Astrocyte (in vitro differentiated cells and primary cell): ENCODE data around the gene EYS. TPM values are rescaled to one million over a fixed set of nuclear protein-coding genes. Genes with fewer than 3 reads are reported as not detected.

ENCODE experiments used
- DNase-seq: peaks from one replicate; pipeline ENCODE4 v3.0.0-alpha.2; 2010; ENCODE audit warnings: low read depth
- FAIRE-seq: peaks from 2 replicates; lab custom pipeline; 2011; peaks lifted over from hg19 to GRCh38; lab: Jason Lieb, UNC
- H2AFZ ChIP-seq: 2 replicates; pipeline ENCODE4 v1.6.0; 2012; ENCODE audit warnings: low read depth, low read length, inconsistent platforms
- H3K27ac ChIP-seq: 2 replicates; pipeline ENCODE4 v1.5.1; 2011; ENCODE audit warnings: low read depth, low read length, inconsistent platforms
- H3K27me3 ChIP-seq: 2 replicates; pipeline ENCODE4 v1.6.0; 2011; ENCODE audit warnings: low read length, inconsistent platforms; ENCODE audit not compliant: insufficient read depth
- H3K36me3 ChIP-seq: 2 replicates; pipeline ENCODE4 v1.5.1; 2011; ENCODE audit warnings: low read length, inconsistent platforms; ENCODE audit not compliant: insufficient read depth
- H3K4me1 ChIP-seq: 2 replicates; pipeline ENCODE4 v1.5.1; 2011; ENCODE audit warnings: low read length, inconsistent platforms; ENCODE audit not compliant: insufficient read depth
- H3K4me2 ChIP-seq: 2 replicates; pipeline ENCODE4 v1.6.0; 2012; ENCODE audit warnings: low read length, inconsistent platforms
- H3K4me3 ChIP-seq: 2 replicates; pipeline ENCODE4 v1.5.1; 2011; ENCODE audit warnings: low read depth, mild to moderate bottlenecking, low read length, inconsistent platforms; ENCODE audit not compliant: insufficient read depth
- H3K79me2 ChIP-seq: 2 replicates; pipeline ENCODE4 v1.6.0; 2012; ENCODE audit warnings: mild to moderate bottlenecking, low read length, inconsistent platforms; ENCODE audit not compliant: insufficient read depth
- H3K9ac ChIP-seq: 2 replicates; pipeline ENCODE4 v1.6.0; 2012; ENCODE audit warnings: mild to moderate bottlenecking, low read length, inconsistent platforms
- H3K9me3 ChIP-seq: 2 replicates; pipeline ENCODE4 v1.5.1; 2012; ENCODE audit warnings: low read depth, mild to moderate bottlenecking, low read length, inconsistent platforms; ENCODE audit not compliant: insufficient read depth
- H4K20me1 ChIP-seq: 2 replicates; pipeline ENCODE4 v1.6.0; 2012; ENCODE audit warnings: low read length, inconsistent platforms; ENCODE audit not compliant: insufficient read depth
- H3K27ac Mint-ChIP-seq: one replicate; pipeline ENCODE4 v1.8.0; 2021; ENCODE audit warnings: mild to moderate bottlenecking, mixed read lengths; ENCODE audit not compliant: unreplicated experiment
- H3K27me3 Mint-ChIP-seq: one replicate; pipeline ENCODE4 v1.8.0; 2021; ENCODE audit warnings: low read depth, mixed read lengths; ENCODE audit not compliant: unreplicated experiment
- H3K36me3 Mint-ChIP-seq: one replicate; pipeline ENCODE4 v1.8.0; 2021; ENCODE audit warnings: low read depth, mixed read lengths; ENCODE audit not compliant: unreplicated experiment
- H3K4me1 Mint-ChIP-seq: one replicate; pipeline ENCODE4 v1.8.0; 2021; ENCODE audit warnings: low read depth, mixed read lengths; ENCODE audit not compliant: unreplicated experiment
- H3K4me3 Mint-ChIP-seq: one replicate; pipeline ENCODE4 v1.8.0; 2021; ENCODE audit warnings: mild to moderate bottlenecking, moderate library complexity, mixed read lengths; ENCODE audit not compliant: unreplicated experiment
- H3K9me3 Mint-ChIP-seq: one replicate; pipeline ENCODE4 v1.8.0; 2021; ENCODE audit warnings: mild to moderate bottlenecking, mixed read lengths; ENCODE audit not compliant: unreplicated experiment
- EZH2 ChIP-seq: IDR thresholded peaks from 2 replicates; pipeline ENCODE4 v1.6.1; 2012; ENCODE audit warnings: mild to moderate bottlenecking, low read length, inconsistent platforms; ENCODE audit not compliant: insufficient read depth
- total RNA-seq: library from RNA; stranded (reverse); gene quantifications from 2 replicates; pipeline ENCODE4 v1.2.1, GENCODE V29; 2021
- TF ChIP-seq, protein P1 (sequence below): IDR thresholded peaks from 2 replicates; pipeline ENCODE4 v1.5.1; 2011; ENCODE audit warnings: low read depth, mild to moderate bottlenecking, inconsistent platforms, low read length, moderate library complexity; ENCODE audit not compliant: insufficient read depth

The EYS gene
- total RNA-seq, 1 donor from 2014 or later, result 0.16 TPM

DNA sequence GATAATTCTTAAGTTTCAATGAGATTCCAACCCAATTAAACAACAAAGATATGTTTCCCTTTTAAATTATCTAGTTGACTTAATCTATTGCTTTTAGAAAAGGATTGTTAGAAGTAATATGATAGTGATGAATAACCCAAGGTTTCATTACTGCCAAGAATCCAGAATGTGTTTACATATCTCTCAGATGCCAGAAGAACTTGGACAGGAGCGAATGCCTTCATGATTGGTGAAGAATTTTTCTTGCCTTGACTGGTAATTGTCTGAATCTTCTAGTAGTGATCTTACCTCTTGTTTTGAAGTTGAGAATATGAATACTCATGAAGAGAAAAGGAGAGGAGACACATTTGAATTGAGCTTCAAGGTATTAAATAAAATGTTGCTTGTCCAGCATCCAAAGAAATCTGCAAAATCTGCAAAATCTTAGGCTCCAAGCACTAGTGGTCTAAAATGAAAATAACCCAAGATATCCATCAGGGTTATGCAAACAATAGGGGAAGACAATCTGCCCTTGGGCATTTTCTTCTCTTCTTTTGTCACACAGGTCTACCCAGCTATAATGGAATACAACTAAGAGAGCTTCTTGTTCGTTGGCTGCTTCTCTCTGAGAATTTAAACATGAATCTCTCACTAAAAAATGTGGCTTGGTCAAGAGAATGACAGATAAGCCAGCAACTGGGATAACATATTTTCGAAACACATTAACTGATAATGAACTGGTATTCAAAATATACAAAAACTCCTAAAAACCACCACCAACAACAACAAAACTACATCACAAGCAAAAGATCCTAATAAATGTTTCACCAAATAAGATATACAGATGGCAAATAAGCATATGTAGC, 928.9 kb downstream of the EYS start:
- no peak overlapping the region for H3K4me3 Mint-ChIP-seq
- peaks cover 3% of the 10 kb centered on the region for H3K9me3 Mint-ChIP-seq
- no peak for FAIRE-seq
- H3K4me1 ChIP-seq, result no peaks in the 10 kb centered on the region
- H3K4me3 ChIP-seq, result no peak overlapping the region
- H3K4me1 Mint-ChIP-seq, result no peaks in the 10 kb centered on the region
- no peak overlapping the region for H2AFZ ChIP-seq
- no peaks in the 10 kb centered on the region for H3K27me3 ChIP-seq
- no peaks in the 10 kb centered on the region for H3K9me3 ChIP-seq
- no peaks in the 10 kb centered on the region for H3K79me2 ChIP-seq
- no peak overlapping the region for H3K4me2 ChIP-seq
- no peak overlapping the region for H3K27ac Mint-ChIP-seq
- H4K20me1 ChIP-seq, result no peaks in the 10 kb centered on the region
- no peaks in the 10 kb centered on the region for H3K36me3 Mint-ChIP-seq
- H3K36me3 ChIP-seq, result no peaks in the 10 kb centered on the region
- TF ChIP-seq EZH2, result no peak
- TF ChIP-seq, protein P1, sequence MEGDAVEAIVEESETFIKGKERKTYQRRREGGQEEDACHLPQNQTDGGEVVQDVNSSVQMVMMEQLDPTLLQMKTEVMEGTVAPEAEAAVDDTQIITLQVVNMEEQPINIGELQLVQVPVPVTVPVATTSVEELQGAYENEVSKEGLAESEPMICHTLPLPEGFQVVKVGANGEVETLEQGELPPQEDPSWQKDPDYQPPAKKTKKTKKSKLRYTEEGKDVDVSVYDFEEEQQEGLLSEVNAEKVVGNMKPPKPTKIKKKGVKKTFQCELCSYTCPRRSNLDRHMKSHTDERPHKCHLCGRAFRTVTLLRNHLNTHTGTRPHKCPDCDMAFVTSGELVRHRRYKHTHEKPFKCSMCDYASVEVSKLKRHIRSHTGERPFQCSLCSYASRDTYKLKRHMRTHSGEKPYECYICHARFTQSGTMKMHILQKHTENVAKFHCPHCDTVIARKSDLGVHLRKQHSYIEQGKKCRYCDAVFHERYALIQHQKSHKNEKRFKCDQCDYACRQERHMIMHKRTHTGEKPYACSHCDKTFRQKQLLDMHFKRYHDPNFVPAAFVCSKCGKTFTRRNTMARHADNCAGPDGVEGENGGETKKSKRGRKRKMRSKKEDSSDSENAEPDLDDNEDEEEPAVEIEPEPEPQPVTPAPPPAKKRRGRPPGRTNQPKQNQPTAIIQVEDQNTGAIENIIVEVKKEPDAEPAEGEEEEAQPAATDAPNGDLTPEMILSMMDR, result no peak
- H3K27me3 Mint-ChIP-seq, result no peaks in the 10 kb centered on the region
- no peak overlapping the region for H3K27ac ChIP-seq
- no peak overlapping the region for H3K9ac ChIP-seq
- DNase-seq, result no peak

DNA sequence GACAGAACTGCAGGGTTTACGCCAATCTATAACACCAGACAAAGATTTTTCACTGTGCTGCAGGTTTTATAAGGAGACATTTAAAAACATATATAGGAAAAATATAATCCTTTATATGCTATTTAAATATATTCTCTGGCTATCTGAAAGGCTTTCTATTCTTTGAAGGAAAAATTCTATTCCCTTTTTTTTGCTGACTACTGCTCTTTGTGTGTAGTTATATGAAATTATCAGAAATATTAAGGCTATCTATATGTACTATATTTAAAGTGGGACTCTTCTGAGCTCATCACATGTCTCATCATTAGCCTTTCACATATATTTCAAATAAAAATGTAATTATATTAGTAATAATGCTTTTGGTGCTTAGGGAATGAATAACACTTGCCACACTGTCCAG, 930.7 kb downstream of the EYS start:
- Mint-ChIP-seq H3K9me3 (peaks cover 5% of the 10 kb centered on the region), H3K27me3 (no peaks in the 10 kb centered on the region), H3K4me3 (no peak overlapping the region), H3K4me1 (no peaks in the 10 kb centered on the region), H3K27ac (no peak overlapping the region), H3K36me3 (no peaks in the 10 kb centered on the region)
- Histone ChIP-seq H3K9me3 (no peaks in the 10 kb centered on the region), H4K20me1 (no peaks in the 10 kb centered on the region), H3K4me3 (no peak overlapping the region), H2AFZ (no peak overlapping the region), H3K4me1 (no peaks in the 10 kb centered on the region), H3K27me3 (no peaks in the 10 kb centered on the region), H3K27ac (no peak overlapping the region), H3K36me3 (no peaks in the 10 kb centered on the region), H3K79me2 (no peaks in the 10 kb centered on the region), H3K9ac (no peak overlapping the region), H3K4me2 (no peak overlapping the region)
- FAIRE-seq (no peak), DNase-seq (no peak)
- TF ChIP-seq, protein P1, result no peak
- no peak for TF ChIP-seq EZH2

DNA sequence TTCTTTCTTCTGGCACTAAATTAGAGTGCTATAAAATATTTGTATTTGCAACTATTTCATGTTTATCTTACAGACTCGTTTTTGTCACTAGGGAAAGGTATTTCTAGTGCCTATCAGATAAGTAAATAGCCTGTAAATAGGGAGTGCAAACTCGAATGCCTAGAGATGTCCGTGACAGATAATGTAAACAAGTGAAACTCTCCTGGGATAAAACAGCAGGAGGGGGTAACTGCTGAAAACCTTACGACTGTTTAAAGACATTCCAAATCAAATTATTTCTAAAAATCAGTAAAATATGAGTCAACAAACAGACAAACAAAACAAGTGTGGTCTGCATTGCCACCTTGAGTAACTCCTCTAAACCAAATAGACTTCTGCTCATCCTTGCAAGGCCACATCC, 932.1 kb downstream of the EYS start:
- no peak overlapping the region for H3K9ac ChIP-seq
- no peaks in the 10 kb centered on the region for H3K27me3 ChIP-seq
- no peaks in the 10 kb centered on the region for H4K20me1 ChIP-seq
- no peak for DNase-seq
- no peaks in the 10 kb centered on the region for H3K4me1 ChIP-seq
- H3K27ac Mint-ChIP-seq, result no peak overlapping the region
- no peak overlapping the region for H3K27ac ChIP-seq
- no peaks in the 10 kb centered on the region for H3K27me3 Mint-ChIP-seq
- no peaks in the 10 kb centered on the region for H3K9me3 ChIP-seq
- H3K36me3 ChIP-seq, result no peaks in the 10 kb centered on the region
- peaks cover 5% of the 10 kb centered on the region for H3K9me3 Mint-ChIP-seq
- H2AFZ ChIP-seq, result no peak overlapping the region
- no peak for TF ChIP-seq EZH2
- TF ChIP-seq, protein P1, result no peak
- H3K4me1 Mint-ChIP-seq, result no peaks in the 10 kb centered on the region
- H3K4me3 Mint-ChIP-seq, result no peak overlapping the region
- H3K79me2 ChIP-seq, result no peaks in the 10 kb centered on the region
- no peak for FAIRE-seq
- H3K4me2 ChIP-seq, result no peak overlapping the region
- no peak overlapping the region for H3K4me3 ChIP-seq
- no peaks in the 10 kb centered on the region for H3K36me3 Mint-ChIP-seq
